Amniotic stem cell (primary cell): ENCODE results near the gene GGPS1.
"Not testable (repeated sequence)": the region's sequence is repeated elsewhere in the genome, so short reads cannot be mapped to it uniquely, and the experiment has no call there.

Source experiments
- DNase-seq: peaks from one replicate; lab custom pipeline; 2025; lab: John Stamatoyannopoulos, UW

Gene GGPS1

GRCh38 chr1:235304549-235305451, 23.6 kb upstream of the GGPS1 start:
- DNase-seq = no peak

GRCh38 chr1:235307158-235308124, 20.9 kb upstream of the GGPS1 start:
- no peak for DNase-seq

- DNase-seq = not testable (repeated sequence)
These were observed 19.2 kb upstream of the GGPS1 start for GRCh38 chr1:235309206-235309605.

- no peak for DNase-seq
These were observed 15.1 kb upstream of the GGPS1 start for GRCh38 chr1:235313262-235313661.

GRCh38 chr1:235313931-235314678, 14.3 kb upstream of the GGPS1 start:
- DNase-seq = no peak

- DNase-seq = no peak
These were observed 13.2 kb upstream of the GGPS1 start for GRCh38 chr1:235315173-235315572.

GRCh38 chr1:235315735-235316134, 12.6 kb upstream of the GGPS1 start:
- no peak for DNase-seq

- no peak for DNase-seq
These were observed 11.2 kb upstream of the GGPS1 start for GRCh38 chr1:235317168-235317567.

- no peak for DNase-seq
These were observed 9.1 kb upstream of the GGPS1 start for GRCh38 chr1:235319255-235319654.

GRCh38 chr1:235320521-235321179, 7.7 kb upstream of the GGPS1 start:
- DNase-seq = no peak

GRCh38 chr1:235324296-235324695, 4.1 kb upstream of the GGPS1 start:
- no peak for DNase-seq

GRCh38 chr1:235325139-235325538, 3.2 kb upstream of the GGPS1 start:
- no peak for DNase-seq

- no peak for DNase-seq
These were observed 2.5 kb upstream of the GGPS1 start for GRCh38 chr1:235325854-235326253.

GRCh38 chr1:235326719-235327558, 1.4 kb upstream of the GGPS1 start:
- DNase-seq = no peak

GRCh38 chr1:235327559-235328270, 655 bp upstream of the GGPS1 start, which contains the start of gene ARID4B:
Gene ARID4B (minus strand): TSS chr1:235328179. CDS start chr1:235326919, 1,260 bp downstream.
- no peak for DNase-seq

GRCh38 chr1:235329139-235329902, 951 bp downstream of the GGPS1 start:
- no peak for DNase-seq

- DNase-seq = no peak
These were observed 2.5 kb downstream of the GGPS1 start for GRCh38 chr1:235330918-235331285.

GRCh38 chr1:235331401-235331800, 3.0 kb downstream of the GGPS1 start:
- no peak for DNase-seq

- DNase-seq = no peak
These were observed 8.5 kb downstream of the GGPS1 start for GRCh38 chr1:235336903-235337302.
